ENCODE measurements around the gene TRPM2. TPM values are rescaled to one million over a fixed set of nuclear protein-coding genes. Genes with fewer than 3 reads are reported as not detected.

TRPM2 gene
- total RNA-seq, 1 experiment from 2014 or later = not detected

GRCh38 chr21:44312089-44312488, 41.3 kb upstream of the TRPM2 start:
- ChIA-PET POLR2A (ENCODE audit: unreplicated experiment) (no interaction called here), CTCF (no interaction called here)
- Histone ChIP-seq H4K20me1 (ENCODE audit: insufficient read depth) (no peaks in the 10 kb centered on the region), H3K9me2 (ENCODE audit: insufficient read depth) (no peaks in the 10 kb centered on the region), H3K36me3 (ENCODE audit: low read depth) (no peaks in the 10 kb centered on the region), H3K4me2 (no peak overlapping the region), H3K4me3 (no peak overlapping the region), H3K4me1 (replicated peaks; ENCODE audit: insufficient read depth) (no peaks in the 10 kb centered on the region), H3K9me3 (ENCODE audit: insufficient read depth, low read depth) (no peaks in the 10 kb centered on the region), H3K79me2 (ENCODE audit: low read depth) (no peaks in the 10 kb centered on the region), H2AFZ (no peak overlapping the region), H3K27me3 (ENCODE audit: insufficient read depth, low read depth) (no peaks in the 10 kb centered on the region), H3F3A (ENCODE audit: insufficient read depth, low read depth) (no peaks in the 10 kb centered on the region), H3K27ac (no peak overlapping the region)
- BruUV-seq (replicated peaks) = no TSS peak
- no peak for TF ChIP-seq CTCF (conservative IDR thresholded peaks at IDR 0.05)
- TF ChIP-seq EZH2 (IDR thresholded peaks at IDR 0.05; ENCODE audit: low read depth) = no peak
- no peak for DNase-seq
- intact Hi-C loops (cut with micrococcal nuclease; ENCODE audit: unreplicated experiment) = no loop called here

GRCh38 chr21:44312716-44313115, 40.7 kb upstream of the TRPM2 start:
- no peaks in the 10 kb centered on the region for H3K36me3 ChIP-seq (ENCODE audit: low read depth)
- H2AFZ ChIP-seq = no peak overlapping the region
- no peak for TF ChIP-seq CTCF (conservative IDR thresholded peaks at IDR 0.05)
- TF ChIP-seq EZH2 (IDR thresholded peaks at IDR 0.05; ENCODE audit: low read depth) = no peak
- no peaks in the 10 kb centered on the region for H3K27me3 ChIP-seq (ENCODE audit: insufficient read depth, low read depth)
- ChIA-PET CTCF (no interaction called here), POLR2A (ENCODE audit: unreplicated experiment) (no interaction called here)
- intact Hi-C loops (cut with micrococcal nuclease; ENCODE audit: unreplicated experiment) = no loop called here
- H3K9me3 ChIP-seq (ENCODE audit: insufficient read depth, low read depth) = no peaks in the 10 kb centered on the region
- BruUV-seq (replicated peaks) = no TSS peak
- no peaks in the 10 kb centered on the region for H3K79me2 ChIP-seq (ENCODE audit: low read depth)
- no peak for DNase-seq
- no peak overlapping the region for H3K27ac ChIP-seq
- no peaks in the 10 kb centered on the region for H3F3A ChIP-seq (ENCODE audit: insufficient read depth, low read depth)
- H3K4me1 ChIP-seq (replicated peaks; ENCODE audit: insufficient read depth) = no peaks in the 10 kb centered on the region
- H3K4me3 ChIP-seq = no peak overlapping the region
- H3K4me2 ChIP-seq = no peak overlapping the region
- no peaks in the 10 kb centered on the region for H4K20me1 ChIP-seq (ENCODE audit: insufficient read depth)
- no peaks in the 10 kb centered on the region for H3K9me2 ChIP-seq (ENCODE audit: insufficient read depth)

- H3K27ac ChIP-seq = no peak overlapping the region
- H3K4me2 ChIP-seq = no peak overlapping the region
- no peaks in the 10 kb centered on the region for H3K36me3 ChIP-seq (ENCODE audit: low read depth)
- no peaks in the 10 kb centered on the region for H3K27me3 ChIP-seq (ENCODE audit: insufficient read depth, low read depth)
- no TSS peak for BruUV-seq (replicated peaks)
- TF ChIP-seq CTCF (conservative IDR thresholded peaks at IDR 0.05) (no peak), EZH2 (IDR thresholded peaks at IDR 0.05; ENCODE audit: low read depth) (no peak)
- H3F3A ChIP-seq (ENCODE audit: insufficient read depth, low read depth) = no peaks in the 10 kb centered on the region
- no peak for DNase-seq
- H3K4me3 ChIP-seq = no peak overlapping the region
- H3K9me2 ChIP-seq (ENCODE audit: insufficient read depth) = no peaks in the 10 kb centered on the region
- no peaks in the 10 kb centered on the region for H3K4me1 ChIP-seq (replicated peaks; ENCODE audit: insufficient read depth)
- no peak overlapping the region for H2AFZ ChIP-seq
- H4K20me1 ChIP-seq (ENCODE audit: insufficient read depth) = no peaks in the 10 kb centered on the region
- H3K9me3 ChIP-seq (ENCODE audit: insufficient read depth, low read depth) = no peaks in the 10 kb centered on the region
- H3K79me2 ChIP-seq (ENCODE audit: low read depth) = no peaks in the 10 kb centered on the region
- ChIA-PET CTCF (no interaction called here), POLR2A (ENCODE audit: unreplicated experiment) (no interaction called here)
- intact Hi-C loops (cut with micrococcal nuclease; ENCODE audit: unreplicated experiment) = no loop called here
These were observed 40.0 kb upstream of the TRPM2 start for GRCh38 chr21:44313451-44313850.
